GM19043 (cell line): ENCODE measurements around the gene OR52B2.

ENCODE experiments used
- ATAC-seq: cut with Tn5 transposase; IDR thresholded peaks from one replicate; pipeline ENCODE4 v1.9.1; 2021; ENCODE audit warnings: low read depth; ENCODE audit not compliant: unreplicated experiment

The OR52B2 gene

DNA sequence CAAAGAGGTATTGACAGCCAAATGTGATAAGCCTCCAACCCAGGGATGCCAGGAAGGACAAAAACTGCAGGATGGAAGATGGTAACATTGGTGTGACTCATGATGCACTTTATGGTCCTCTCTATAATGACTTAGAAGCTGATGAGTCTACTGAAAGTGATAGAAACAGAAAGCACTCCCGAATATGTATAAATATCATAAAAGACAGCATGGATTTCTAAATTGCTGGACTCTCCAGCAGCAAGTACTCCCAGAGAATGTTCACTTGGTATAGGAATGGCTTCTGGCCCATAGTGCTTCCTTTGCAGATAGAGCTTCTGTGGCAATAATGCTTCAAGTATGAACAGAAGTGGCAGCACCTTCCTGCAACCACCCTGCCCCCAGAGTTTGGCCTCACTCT, at the start of gene OR52B2:
OR52B2 (minus strand) TSS at position 101 of the 400 bp plus-strand sequence; CDS start at position 101, 0 bp downstream.
- no peak for ATAC-seq

DNA sequence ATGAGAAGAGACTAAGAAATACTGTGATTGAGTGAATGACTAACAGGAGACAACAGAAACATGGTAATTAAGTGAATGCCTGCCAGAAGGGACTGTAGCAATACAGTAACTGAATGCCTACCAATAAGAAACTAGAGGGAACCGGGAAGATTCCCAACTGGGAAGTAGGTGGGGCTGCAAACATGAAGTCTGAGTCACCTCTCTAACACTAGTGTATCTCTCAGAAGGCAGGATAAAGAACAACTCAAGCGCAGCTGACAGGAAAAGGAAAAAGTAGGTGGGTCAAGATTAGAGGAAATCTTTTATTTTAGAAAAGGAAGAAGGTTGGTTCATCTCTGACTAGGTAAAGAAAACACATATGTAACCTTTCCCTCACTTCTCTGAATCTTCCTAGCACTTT, 49.2 kb upstream of the OR52B2 start:
- ATAC-seq: no peak

DNA sequence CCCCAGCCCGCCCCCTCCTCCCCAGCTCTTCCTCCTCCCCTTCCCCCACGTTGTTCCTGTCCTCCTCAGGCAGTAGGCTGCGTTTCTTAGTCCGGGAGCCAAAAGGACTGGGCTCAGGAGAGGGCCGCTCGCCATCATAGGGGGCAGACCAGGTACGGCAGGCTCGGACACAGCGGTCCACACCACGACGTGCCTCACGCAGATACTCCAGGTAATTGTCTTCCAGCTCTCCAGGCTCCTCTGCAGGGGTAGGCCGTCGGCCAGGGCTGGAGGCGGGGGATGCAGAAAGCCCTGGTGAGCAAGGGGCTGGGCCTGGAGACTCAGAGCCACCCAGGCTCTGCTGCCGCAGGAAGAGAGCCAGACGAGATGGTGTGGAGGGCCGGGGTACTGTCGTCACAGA, 47.6 kb upstream of the OR52B2 start:
- no peak for ATAC-seq

DNA sequence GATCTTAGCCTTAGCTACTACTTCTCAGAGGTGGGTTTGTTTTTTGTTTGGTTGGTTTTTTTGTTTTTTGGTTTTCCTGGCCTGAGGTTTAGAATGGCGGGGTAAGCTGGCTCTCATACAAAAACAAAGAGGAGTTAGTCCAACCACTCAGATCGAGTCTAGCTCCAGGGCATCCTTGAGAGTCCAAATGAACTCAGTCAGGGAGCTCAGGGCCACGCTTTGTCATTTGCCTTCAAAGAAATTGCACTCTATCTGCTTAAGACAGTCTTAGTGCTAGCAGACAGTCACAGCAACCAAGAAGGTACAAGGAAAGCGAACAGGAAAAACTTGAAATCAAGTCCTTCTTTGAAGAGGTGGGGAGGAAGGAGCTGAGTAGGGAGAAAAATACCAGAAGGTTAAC, 46.4 kb upstream of the OR52B2 start:
- no peak for ATAC-seq

DNA sequence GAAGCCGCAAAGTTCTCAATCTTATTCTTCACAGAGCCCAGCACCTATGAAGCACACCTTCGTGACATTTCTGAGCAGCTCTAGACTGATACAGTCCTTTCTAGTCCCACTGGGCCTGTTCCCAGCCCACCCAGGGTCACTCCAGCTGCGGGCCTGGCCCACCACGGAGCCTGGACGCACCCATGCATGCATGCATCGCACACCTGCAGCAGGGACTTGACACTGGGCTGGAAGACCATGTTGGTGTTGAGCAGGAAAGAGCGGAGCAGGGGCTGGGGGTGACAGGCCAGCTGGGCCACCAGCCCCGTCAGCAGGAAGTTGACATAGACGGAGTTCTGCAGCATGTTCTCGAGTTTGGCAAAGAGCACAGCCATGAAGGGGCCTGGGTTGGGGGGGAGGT, 44.4 kb upstream of the OR52B2 start:
- ATAC-seq: no peak

DNA sequence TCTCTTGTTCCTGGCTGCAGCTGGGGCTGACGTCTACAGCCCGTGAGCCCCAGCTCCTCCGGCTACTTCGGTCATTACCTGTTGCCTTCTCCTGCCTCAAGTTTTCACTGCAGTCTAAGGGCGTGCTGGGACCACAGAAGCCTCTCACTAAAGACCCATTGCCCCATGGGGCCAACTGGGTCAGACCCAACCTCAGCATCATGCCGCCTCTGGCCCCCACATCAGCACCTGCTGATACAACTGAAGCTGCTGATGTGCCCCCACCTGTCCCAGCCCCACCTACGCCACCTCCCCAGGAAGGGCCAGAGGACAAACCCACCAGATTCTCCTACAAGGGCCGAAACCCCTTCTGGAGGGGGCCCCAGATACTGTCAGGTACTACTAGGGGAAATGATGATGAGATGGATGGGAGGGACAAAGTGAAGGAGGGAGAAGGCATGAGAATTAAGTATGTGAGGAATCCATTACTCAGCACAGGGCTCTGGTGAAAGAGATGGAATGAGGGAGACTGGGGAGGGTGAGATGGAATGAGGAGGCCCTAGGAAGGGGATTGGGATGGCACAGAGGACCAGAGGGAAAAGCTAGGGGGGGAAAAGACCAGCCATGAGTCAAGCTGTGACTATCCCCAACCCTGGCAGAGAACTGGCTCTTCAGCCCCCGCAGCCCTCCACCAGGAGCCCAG, 40.3 kb upstream of the OR52B2 start:
- ATAC-seq: no peak

DNA sequence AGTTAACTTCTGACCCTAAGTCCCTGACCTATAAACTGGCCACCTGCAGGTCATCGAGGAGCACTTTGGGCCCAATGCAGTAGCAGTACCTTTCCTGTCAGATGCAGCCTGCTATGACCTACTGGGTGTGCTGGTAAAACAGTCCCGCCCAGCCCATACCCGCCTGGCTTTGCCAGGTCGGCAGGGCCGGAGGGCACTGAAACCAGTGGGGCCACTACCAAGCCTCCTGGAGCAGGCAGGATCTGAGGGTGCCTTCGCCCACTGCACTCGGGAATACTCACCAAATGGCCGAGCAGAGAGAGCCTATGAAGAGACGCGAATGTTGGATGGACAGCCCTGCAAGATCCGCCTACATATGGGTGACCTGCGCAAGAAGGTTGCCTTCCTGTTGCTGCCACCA, 39.7 kb upstream of the OR52B2 start:
- ATAC-seq: no peak

DNA sequence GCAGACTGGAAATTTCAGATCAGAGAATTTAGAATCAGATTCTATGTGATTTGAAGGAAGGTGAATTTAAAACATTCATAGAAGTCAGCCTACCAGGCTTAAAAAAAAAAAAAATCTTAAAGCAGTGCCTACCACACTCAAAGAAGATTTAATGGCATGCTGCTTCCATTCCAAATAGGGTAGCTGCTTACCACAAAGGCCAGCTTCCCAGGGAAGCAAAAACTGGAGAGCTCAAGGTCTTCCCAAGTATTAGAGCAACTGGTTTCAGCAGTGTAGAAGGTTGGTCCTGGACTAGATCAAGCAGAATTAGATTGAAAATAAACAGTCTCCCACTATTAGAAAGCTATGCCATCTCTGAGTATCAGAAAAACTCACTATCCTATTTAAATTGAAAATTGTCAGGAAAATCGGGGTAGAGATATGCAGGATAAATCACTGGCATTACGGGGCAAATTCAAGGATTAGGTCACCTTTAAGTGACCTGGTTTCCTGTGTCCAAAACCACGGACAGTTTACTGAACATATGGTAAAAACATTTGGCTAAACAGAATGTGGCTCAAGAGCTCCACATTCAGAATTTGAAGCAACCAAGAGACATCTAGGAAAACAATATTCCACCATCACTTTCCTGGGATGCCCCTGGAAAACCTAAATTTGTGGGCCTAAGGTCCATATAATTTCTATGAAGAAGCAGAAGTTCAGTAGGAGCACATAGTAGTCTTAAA, 36.5 kb upstream of the OR52B2 start:
- no peak for ATAC-seq

DNA sequence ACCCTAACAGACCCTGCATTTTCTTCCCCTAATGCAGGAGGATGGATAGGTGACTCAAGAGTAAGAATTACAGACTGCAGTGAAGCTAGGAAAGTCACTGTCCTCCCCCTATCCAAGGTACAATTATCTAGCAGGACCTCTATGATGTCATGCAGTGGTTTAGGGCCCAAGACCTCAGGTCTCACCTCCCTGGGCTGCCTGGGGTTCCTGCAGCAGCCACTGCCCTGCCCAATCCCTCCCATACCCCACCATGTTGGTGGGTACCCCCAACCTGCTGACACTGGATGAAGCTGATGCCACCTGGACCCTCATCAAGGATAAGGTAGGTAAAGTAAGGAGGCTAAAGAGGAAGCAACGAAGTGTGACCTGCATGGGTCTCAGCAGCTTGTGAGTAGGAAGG, 35.2 kb upstream of the OR52B2 start, which contains the start of gene C11orf42:
C11orf42 (plus strand) TSS at position 192 of the 400 bp plus-strand sequence; CDS start at position 251, 59 bp downstream.
- ATAC-seq: no peak

DNA sequence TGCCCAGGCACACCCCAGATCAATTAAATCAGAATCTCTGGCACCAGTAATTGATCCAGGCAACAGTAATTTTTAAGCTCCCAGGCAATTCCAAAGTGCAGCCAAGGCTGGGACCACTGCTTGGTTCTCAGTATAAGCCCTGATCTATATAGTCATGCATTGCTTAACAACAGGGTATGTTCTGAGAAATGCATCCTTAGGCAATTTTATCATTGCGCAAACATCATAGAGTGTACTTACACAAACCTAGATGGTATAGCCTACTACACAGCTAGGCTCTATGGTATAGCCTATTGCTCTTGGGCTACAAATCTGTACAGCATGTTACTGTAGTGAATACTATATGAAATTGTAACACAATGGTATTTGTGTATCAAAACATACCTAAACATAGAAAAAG, 34.6 kb upstream of the OR52B2 start:
- ATAC-seq: no peak

DNA sequence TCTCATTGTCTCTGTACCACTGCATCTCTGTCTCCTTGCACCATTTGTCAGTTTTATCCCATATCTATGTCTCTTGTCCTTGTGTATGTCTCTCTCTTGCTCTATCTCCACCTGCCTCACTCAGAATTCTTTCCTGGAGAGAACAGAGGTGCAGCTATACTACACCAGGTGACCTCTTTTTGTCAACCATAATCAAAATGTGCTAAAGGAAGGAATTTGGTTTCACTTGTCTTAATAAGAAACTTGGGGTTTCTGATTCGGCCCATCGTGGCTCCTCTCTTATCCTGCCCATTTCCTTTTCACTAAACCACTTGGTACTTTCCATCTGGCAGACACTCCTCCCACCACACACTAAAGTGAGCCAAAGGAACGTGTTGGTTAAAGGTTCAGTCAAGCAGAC, 33.2 kb upstream of the OR52B2 start:
- peak; percentile 76 for ATAC-seq

DNA sequence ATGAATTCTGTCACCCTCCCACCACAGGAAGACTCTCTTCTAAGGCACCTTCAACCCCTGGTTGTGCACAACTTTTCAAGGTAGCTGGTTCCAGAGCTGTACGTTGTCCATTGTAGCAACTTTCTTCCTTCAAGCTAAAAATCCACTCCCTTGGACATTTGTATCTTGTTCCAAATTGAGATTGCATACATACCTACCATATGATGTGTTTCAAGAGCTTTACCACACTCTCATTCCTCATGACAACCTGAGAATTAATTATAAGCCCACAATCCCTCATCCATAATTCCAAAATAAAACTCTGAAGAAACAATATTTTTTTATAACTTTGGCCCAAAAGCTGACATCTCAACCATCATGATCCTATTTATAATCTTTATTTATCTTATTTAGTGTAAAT, 31.9 kb upstream of the OR52B2 start:
- no peak for ATAC-seq

DNA sequence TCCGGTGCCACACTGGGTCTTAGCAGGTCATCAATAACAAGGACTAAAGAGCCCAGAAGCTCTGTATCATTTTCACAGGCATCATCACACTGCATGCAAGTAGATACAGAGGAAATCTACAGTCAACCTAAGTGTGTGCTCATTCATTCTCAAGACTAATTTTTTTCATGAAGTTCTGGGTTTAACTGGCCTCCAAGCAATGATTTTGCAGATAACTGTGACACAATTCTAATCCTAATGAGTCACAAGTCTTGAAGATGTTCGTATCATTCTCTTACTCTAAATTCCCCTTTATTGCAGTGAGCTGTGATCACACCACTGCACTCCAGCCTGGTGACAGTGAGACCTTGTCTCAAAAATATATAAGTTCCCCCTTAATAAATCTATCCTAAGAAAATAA, 31.4 kb upstream of the OR52B2 start:
- ATAC-seq: no peak

DNA sequence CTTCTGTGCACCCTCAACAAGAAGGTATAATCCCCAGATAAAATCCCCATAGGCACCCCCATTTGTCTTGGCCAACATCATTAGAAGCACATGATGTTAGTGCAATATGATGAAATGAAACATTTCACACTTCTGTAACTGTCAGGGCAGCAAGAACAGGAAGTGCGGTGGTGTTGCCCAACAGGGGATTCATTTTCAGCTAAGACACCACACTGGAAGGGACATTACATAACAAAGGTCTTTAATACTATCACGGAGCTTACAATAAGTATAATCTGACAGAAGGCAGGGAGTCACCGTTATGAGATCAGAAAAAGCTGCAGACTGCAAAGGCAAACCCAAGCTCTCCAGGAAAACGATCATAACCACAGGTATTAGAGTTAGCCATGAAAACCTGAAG, 30.8 kb upstream of the OR52B2 start:
- ATAC-seq: no peak

DNA sequence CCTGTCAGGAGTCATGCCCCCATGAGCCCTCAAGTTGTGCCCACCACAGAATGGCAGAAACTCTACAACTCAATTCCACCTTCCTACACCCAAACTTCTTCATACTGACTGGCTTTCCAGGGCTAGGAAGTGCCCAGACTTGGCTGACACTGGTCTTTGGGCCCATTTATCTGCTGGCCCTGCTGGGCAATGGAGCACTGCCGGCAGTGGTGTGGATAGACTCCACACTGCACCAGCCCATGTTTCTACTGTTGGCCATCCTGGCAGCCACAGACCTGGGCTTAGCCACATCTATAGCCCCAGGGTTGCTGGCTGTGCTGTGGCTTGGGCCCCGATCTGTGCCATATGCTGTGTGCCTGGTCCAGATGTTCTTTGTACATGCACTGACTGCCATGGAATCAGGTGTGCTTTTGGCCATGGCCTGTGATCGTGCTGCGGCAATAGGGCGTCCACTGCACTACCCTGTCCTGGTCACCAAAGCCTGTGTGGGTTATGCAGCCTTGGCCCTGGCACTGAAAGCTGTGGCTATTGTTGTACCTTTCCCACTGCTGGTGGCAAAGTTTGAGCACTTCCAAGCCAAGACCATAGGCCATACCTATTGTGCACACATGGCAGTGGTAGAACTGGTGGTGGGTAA, 29.2 kb upstream of the OR52B2 start, which contains the start of gene OR52W1:
OR52W1 (plus strand) TSS at position 51 of the 637 bp plus-strand sequence; CDS start at position 51, 0 bp downstream.
- no peak for ATAC-seq

DNA sequence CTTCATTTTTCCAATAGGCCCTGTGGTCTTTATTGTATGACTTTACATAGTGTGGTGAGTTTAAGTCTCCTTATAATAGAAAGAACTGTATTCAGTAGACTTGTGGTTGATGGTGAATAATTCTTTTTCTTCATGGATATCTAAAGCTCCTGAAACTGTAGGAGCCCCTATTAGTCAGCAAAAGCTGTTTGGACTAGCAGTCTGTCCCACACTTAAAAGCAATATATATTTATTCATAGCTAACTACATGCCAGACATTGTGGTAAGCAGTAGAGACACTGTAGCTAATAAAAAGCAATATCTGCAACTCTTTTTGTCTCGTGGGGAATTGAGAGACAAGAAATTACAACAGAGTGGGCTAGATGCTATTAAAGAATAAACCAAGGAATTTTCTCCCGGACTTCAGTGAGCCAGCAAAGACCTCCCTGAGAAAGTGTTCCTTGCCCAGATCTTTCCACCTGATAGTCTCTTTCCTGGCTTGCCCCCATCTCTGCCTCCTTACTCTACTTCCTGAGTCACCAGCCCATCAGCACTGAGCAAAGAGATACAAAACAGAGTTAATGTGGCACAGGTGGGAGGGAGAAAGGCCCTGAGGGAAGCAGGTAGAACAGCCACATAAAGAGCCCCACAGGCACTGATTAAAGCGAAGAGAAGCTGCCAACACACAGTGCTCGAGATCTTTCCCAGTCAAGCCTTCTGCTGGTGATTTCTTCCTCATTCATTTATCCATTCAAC, 27.5 kb upstream of the OR52B2 start:
- ATAC-seq: no peak

DNA sequence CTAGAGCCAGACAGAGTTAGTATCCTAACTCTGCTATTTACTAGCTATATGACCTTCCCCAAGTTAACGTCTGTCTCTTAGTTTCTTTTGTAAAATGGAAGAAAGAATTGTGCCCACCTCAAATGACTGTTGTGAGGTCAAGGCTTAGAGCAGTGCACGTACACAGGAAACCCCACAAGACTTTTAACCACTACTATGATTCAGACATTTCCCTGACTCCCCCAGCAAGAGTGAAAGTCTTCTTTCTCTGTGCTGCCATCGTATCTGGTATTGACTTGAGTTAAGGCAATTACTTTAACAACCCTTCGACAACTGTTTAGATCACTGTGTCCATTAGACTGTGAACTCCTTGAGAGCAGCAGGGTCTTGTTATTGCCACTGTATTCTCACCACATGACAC, 26.3 kb upstream of the OR52B2 start:
- no peak for ATAC-seq

DNA sequence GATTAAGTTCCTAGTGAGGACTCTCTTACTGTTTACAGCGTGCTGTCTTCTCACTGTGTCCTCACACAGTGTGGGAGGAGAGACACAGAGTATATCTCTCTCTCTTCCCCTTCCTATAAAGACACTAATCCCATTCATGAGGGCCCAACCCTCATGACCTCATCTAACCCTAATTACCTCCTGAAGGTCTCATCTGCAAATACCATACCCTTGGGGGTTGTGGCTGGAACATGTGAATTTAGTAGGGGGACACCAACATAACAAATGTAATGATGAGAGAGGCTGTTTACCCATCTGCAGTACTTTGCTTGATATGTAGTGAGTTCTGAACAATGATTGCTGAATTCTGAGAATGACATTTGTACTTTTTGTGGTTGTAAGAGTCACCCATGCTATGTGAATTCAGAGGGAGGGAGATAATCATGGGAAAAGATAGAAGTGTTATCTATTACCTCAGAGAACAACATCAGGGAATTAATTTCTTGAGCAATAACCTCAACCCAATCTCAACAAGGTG, 24.0 kb upstream of the OR52B2 start:
- no peak for ATAC-seq

DNA sequence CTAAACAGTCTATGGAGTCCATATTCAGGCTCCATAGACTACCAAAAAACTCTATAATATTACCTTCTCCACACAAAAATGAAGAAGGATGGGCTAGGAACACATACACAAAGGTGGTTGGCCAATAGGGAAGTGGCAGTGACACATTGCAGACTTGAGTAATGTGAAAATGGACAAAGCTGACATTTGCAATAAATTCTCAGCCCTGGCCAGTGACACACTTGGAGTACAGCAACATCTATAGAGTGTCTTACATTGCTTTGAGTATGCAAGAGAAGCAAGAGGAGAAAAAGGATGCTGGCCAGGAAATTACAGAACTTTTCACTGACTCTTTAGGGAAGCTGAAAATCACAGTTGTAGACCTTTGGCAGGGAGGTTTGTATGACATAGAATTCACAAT, 21.6 kb upstream of the OR52B2 start:
- no peak for ATAC-seq

DNA sequence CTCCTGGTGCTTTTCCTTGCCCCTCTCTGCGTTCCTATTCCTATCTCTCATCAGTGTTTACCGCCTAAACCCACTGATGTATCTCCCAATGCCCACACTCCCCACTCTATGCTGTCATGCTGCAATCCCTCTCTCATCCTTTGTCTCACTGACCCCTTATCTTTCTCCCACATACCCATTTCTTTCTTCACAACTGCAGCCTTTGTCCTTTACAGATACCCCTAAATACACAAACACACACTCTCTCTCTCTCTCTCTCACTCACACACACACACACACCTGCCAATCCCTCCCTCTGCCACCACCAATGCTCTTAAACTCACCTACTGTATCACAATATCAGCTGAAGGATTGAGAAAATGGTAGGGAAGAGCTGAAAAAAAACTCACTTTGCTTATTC, 5.3 kb upstream of the OR52B2 start:
- ATAC-seq: no peak
